Muscle of back (tissue), 10 donors: Measurements from ENCODE around the gene WDHD1. TPM values are rescaled to one million over a fixed set of nuclear protein-coding genes. Genes with fewer than 3 reads are reported as not detected.

ENCODE experiments used
- polyA plus RNA-seq, 10 donors: library from polyadenylated mRNA; unstranded; fragments of 120-200 nt; gene quantifications; one replicate each; pipeline ENCODE4 v1.2.1, GENCODE V29; 2013; ENCODE audit not compliant: insufficient read length in 10 of 10

Gene WDHD1
- polyA plus RNA-seq, 10 donors = 7.0 to 11.7 (median 8.7) TPM

Other genes starting within 250 kb of the WDHD1 start
- 1 to 10 TPM; 3.5 to 6.8 (median 4.5) TPM for gene GCH1, start 124.3 kb downstream of the WDHD1 start, polyA plus RNA-seq
- 10 to 100 TPM in 7 of 10 donors, 1 to 10 TPM in 3; 7.5 to 13.8 (median 11.3) TPM for gene SOCS4, start 137 bp upstream of the WDHD1 start, polyA plus RNA-seq
- 10 to 100 TPM; 48.8 to 66.6 (median 61.0) TPM for gene MAPK1IP1L, start 24.5 kb upstream of the WDHD1 start, polyA plus RNA-seq
- gene LGALS3, start 102.2 kb upstream of the WDHD1 start, polyA plus RNA-seq = 10 to 100 TPM; 26.6 to 80.8 (median 36.5) TPM
- gene DLGAP5, start 164.5 kb upstream of the WDHD1 start, polyA plus RNA-seq = 10 to 100 TPM in 9 of 10 donors, 1 to 10 TPM in 1; 9.5 to 23.0 (median 14.2) TPM
- gene FBXO34, start 244.3 kb upstream of the WDHD1 start, polyA plus RNA-seq = 10 to 100 TPM; 16.2 to 21.6 (median 19.1) TPM